Measurements from ENCODE around the gene PRDM13.
"Not testable (repeated sequence)": the region's sequence is repeated elsewhere in the genome, so short reads cannot be mapped to it uniquely, and the experiment has no call there.

The PRDM13 gene

DNA sequence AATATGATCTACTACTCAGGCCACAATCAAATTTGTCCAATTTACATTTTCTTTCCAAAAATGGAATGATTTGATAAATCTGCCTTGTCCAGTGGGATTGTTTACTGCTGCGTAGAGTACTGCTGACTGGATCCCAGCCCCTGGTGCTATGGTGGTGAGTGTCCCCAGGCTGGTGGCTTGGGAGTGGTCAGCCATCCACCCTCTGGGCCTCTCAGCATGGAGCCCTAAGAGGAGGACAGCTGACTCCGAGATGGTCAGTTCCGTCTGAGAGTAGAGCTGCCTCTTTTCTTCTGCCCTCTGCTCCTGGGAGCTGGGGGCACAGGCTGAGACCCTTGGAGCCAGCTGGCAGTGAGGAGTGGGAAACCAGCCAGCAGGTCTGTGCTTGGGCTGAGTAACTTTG lies 22.7 kb downstream of the PRDM13 start:
- no peak for DNase-seq
- H3K4me1 Mint-ChIP-seq = no peaks in the 10 kb centered on the region
- H3K9me3 Mint-ChIP-seq = no peaks in the 10 kb centered on the region
- peaks cover 12% of the 10 kb centered on the region for H3K27me3 Mint-ChIP-seq
- no peak overlapping the region for H3K27ac Mint-ChIP-seq
- CTCF ChIA-PET = no interaction called here
- no peaks in the 10 kb centered on the region for H3K36me3 Mint-ChIP-seq
- H3K4me3 Mint-ChIP-seq = no peak overlapping the region

- no peak overlapping the region for H3K27ac Mint-ChIP-seq
- no peak for DNase-seq
- H3K4me3 Mint-ChIP-seq = no peak overlapping the region
- no peaks in the 10 kb centered on the region for H3K4me1 Mint-ChIP-seq
- H3K9me3 Mint-ChIP-seq = peaks cover 14% of the 10 kb centered on the region
- H3K27me3 Mint-ChIP-seq = peaks cover 8% of the 10 kb centered on the region
- CTCF ChIA-PET = no interaction called here
- H3K36me3 Mint-ChIP-seq = no peaks in the 10 kb centered on the region
Observed at GRCh38 chr6:99637629-99638028, 31.0 kb downstream of the PRDM13 start.

GRCh38 chr6:99638358-99638757 lies 31.7 kb downstream of the PRDM13 start:
- CTCF ChIA-PET, DNase-seq, H3K27ac Mint-ChIP-seq, H3K36me3 Mint-ChIP-seq, H3K4me1 Mint-ChIP-seq, H3K4me3 Mint-ChIP-seq, H3K27me3 Mint-ChIP-seq: not testable (repeated sequence)
- H3K9me3 Mint-ChIP-seq = peaks cover 14% of the 10 kb centered on the region

DNA sequence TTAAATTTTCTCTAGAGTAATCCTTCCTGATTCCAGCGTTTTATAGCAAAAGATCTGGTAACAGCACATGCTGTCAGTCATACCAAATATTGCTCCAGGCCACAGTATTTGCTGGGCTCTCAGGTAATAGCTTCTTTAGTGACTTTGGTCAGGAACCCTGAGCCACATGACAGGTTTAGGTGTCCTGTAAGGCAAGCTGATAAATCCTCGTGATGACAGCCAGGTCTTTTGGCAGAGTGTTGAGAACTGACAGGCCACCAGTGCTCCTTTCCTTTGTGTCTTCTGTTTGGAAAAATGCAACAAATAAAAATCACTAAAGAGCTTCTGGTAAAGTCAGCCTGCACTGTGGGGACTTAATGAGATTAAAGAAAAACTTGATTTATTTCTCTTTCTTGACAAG lies 34.6 kb downstream of the PRDM13 start:
- peaks cover 5% of the 10 kb centered on the region for H3K27me3 Mint-ChIP-seq
- H3K4me1 Mint-ChIP-seq = no peaks in the 10 kb centered on the region
- no peak overlapping the region for H3K4me3 Mint-ChIP-seq
- no peaks in the 10 kb centered on the region for H3K36me3 Mint-ChIP-seq
- H3K27ac Mint-ChIP-seq = no peak overlapping the region
- CTCF ChIA-PET = no interaction called here
- peaks cover 14% of the 10 kb centered on the region for H3K9me3 Mint-ChIP-seq
- DNase-seq = no peak

DNA sequence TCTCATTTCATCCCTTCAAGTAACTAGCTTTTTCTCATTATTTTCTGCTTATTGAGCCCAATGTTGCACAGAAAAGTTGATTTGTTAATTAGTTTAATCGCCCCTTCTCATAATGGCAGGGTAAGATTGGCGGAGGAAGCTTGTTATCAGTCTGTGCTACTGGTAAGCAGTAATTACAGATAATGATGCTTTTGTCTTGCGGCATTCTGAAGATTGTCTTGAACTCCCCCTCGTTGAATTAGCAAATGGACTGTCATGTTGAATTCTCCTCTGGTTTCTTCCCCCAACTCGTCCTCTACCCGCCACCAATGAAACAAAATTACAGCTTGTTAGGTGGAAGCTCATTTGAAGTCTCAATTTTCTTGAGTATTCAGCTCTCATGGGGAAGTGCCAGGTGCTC lies 39.4 kb downstream of the PRDM13 start:
- Mint-ChIP-seq H3K36me3 (no peaks in the 10 kb centered on the region), H3K9me3 (no peaks in the 10 kb centered on the region), H3K4me3 (no peak overlapping the region), H3K4me1 (no peaks in the 10 kb centered on the region), H3K27me3 (no peaks in the 10 kb centered on the region), H3K27ac (no peak overlapping the region)
- DNase-seq = no peak
- CTCF ChIA-PET = no interaction called here

DNA sequence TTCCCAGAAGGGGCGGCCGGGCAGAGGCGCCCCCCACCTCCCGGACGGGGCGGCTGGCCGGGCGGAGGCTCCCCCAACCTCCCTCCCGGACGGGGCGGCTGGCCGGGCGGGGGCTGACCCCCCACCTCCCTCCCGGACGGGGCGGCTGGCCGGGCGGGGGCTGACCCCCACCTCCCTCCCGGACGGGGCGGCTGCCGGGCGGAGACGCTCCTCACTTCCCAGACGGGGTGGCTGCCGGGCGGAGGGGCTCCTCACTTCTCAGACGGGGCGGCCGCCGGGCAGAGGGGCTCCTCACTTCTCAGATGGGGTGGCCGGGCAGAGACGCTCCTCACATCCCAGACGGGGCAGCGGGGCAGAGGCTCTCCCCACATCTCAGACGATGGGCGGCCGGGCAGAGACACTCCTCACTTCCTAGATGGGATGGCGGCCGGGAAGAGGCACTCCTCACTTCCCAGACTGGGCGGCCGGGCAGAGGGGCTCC lies 43.5 kb downstream of the PRDM13 start:
- CTCF ChIA-PET, H3K27me3 Mint-ChIP-seq, DNase-seq, H3K9me3 Mint-ChIP-seq, H3K4me3 Mint-ChIP-seq, H3K36me3 Mint-ChIP-seq, H3K4me1 Mint-ChIP-seq, H3K27ac Mint-ChIP-seq: not testable (repeated sequence)

DNA sequence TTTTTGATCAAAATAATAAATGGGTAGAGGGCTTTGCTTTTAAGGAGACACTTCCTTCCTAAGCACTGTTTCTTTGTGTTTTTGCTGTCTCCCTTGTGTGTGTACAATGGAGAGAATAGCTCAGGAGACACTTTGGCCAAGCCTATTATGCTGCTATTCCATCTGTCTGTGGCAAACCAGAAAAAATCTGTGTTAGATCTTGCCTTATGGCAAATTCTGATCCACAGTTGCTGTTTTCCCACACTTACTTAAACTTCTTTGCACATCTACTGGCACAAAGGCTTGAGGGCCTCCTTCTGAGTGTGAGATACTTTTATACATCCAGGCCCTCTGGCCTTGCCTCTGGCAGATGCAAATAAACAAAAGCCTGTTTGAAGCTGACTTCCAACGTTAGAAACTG lies 53.6 kb downstream of the PRDM13 start:
- Mint-ChIP-seq H3K4me3 (no peak overlapping the region), H3K9me3 (no peaks in the 10 kb centered on the region), H3K4me1 (no peaks in the 10 kb centered on the region), H3K27me3 (peaks cover 4% of the 10 kb centered on the region), H3K27ac (no peak overlapping the region), H3K36me3 (no peaks in the 10 kb centered on the region)
- no peak for DNase-seq
- CTCF ChIA-PET = no interaction called here

DNA sequence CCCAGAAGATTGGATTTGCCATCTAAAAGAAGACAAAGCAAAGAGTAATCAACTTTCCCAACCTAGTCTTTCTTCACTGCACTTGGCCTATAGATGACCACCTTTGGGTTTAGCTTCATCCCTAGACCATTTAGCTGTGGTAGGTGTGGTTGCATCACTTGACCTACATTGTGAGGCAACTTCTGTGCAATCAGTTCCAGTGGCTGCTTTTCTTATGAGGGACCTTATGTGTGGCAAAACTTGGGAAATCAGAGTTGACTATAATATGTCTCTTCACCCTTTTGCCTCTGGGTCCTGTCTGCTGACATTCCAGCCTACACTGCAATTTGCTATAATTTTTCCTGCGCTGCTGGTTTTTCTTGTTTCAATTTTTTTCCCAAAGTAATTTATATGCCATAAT lies 55.2 kb downstream of the PRDM13 start:
- no peak for DNase-seq
- Mint-ChIP-seq H3K27me3 (peaks cover 4% of the 10 kb centered on the region), H3K4me3 (no peak overlapping the region), H3K27ac (no peak overlapping the region), H3K4me1 (no peaks in the 10 kb centered on the region), H3K36me3 (no peaks in the 10 kb centered on the region), H3K9me3 (no peaks in the 10 kb centered on the region)
- CTCF ChIA-PET = no interaction called here

- Mint-ChIP-seq H3K36me3 (no peaks in the 10 kb centered on the region), H3K27ac (no peak overlapping the region), H3K9me3 (no peaks in the 10 kb centered on the region), H3K4me3 (no peak overlapping the region), H3K27me3 (peaks cover 4% of the 10 kb centered on the region), H3K4me1 (no peaks in the 10 kb centered on the region)
- DNase-seq = no peak
- CTCF ChIA-PET = no interaction called here
Observed at GRCh38 chr6:99662616-99663015, 56.0 kb downstream of the PRDM13 start.

All from activated naive CD4-positive, alpha-beta T cell treated with anti-CD3 and anti-CD28 coated beads, Interleukin-2, amount 10 ng/mL, durations not matched to agents 7 days and 5 days (primary cell).